ENCODE data around the gene FBXO10. TPM values are rescaled to one million over a fixed set of nuclear protein-coding genes. Genes with fewer than 3 reads are reported as not detected.

FBXO10 gene
- total and polyA plus RNA-seq, 9 donors, result 3.0 to 7.2 (median 4.7) TPM

- TF ChIP-seq CTCF (IDR thresholded peaks at IDR 0.05) (no peak), EP300 (IDR thresholded peaks at IDR 0.05) (no peak), POLR2A (IDR thresholded peaks at IDR 0.05) (no peak)
- Histone ChIP-seq H3K36me3 (no peaks in the 10 kb centered on the region), H3K9me3 (no peaks in the 10 kb centered on the region), H3K27me3 (no peaks in the 10 kb centered on the region), H3K4me3 (no peak overlapping the region), H3K27ac (no peak overlapping the region), H3K4me1 (ENCODE audit: insufficient read depth) (no peaks in the 10 kb centered on the region)
- intact Hi-C loops (cut with DNase I), result no loop called here
- 84 to 88% (median 86%) methylated on average over 18 of the region's 18 CpGs for WGBS, 3 donors
- no peak for DNase-seq
Measured at GRCh38 chr9:37528652-37529471, 47.3 kb downstream of the FBXO10 start.

GRCh38 chr9:37523916-37524315 lies 52.3 kb downstream of the FBXO10 start:
- no peak overlapping the region for H3K4me3 ChIP-seq
- 89 to 90% (median 89%) methylated on average over 6 of the region's 6 CpGs for WGBS, 3 donors
- no peak for DNase-seq
- no peaks in the 10 kb centered on the region for H3K36me3 ChIP-seq
- H3K27ac ChIP-seq, result no peak overlapping the region
- H3K4me1 ChIP-seq (ENCODE audit: insufficient read depth), result no peaks in the 10 kb centered on the region
- no peaks in the 10 kb centered on the region for H3K9me3 ChIP-seq
- intact Hi-C loops (cut with DNase I), result no loop called here
- no peaks in the 10 kb centered on the region for H3K27me3 ChIP-seq
- TF ChIP-seq CTCF (IDR thresholded peaks at IDR 0.05) (no peak), EP300 (IDR thresholded peaks at IDR 0.05) (no peak)

- no peak for DNase-seq
- Histone ChIP-seq H3K9me3 (no peaks in the 10 kb centered on the region), H3K4me1 (ENCODE audit: insufficient read depth) (no peaks in the 10 kb centered on the region), H3K27ac (no peak overlapping the region), H3K4me3 (no peak overlapping the region), H3K36me3 (no peaks in the 10 kb centered on the region), H3K27me3 (no peaks in the 10 kb centered on the region)
- WGBS, 3 donors, result 82 to 89% (median 88%) methylated on average over 2 of the region's 2 CpGs
- intact Hi-C loops (cut with DNase I), result no loop called here
- TF ChIP-seq EP300 (IDR thresholded peaks at IDR 0.05) (no peak), POLR2A (IDR thresholded peaks at IDR 0.05) (no peak), CTCF (IDR thresholded peaks at IDR 0.05) (no peak)
Measured at GRCh38 chr9:37522971-37523370, 53.2 kb downstream of the FBXO10 start.

GRCh38 chr9:37521111-37521510 lies 55.1 kb downstream of the FBXO10 start:
- H3K9me3 ChIP-seq, result no peaks in the 10 kb centered on the region
- TF ChIP-seq EP300 (IDR thresholded peaks at IDR 0.05) (no peak), POLR2A (IDR thresholded peaks at IDR 0.05) (no peak), CTCF (IDR thresholded peaks at IDR 0.05) (no peak)
- H3K4me3 ChIP-seq, result no peak overlapping the region
- intact Hi-C loops (cut with DNase I), result no loop called here
- 90 to 94% (median 93%) methylated on average over 10 of the region's 10 CpGs for WGBS, 3 donors
- H3K36me3 ChIP-seq, result no peaks in the 10 kb centered on the region
- DNase-seq, result no peak
- no peak overlapping the region for H3K27ac ChIP-seq
- H3K27me3 ChIP-seq, result no peaks in the 10 kb centered on the region
- H3K4me1 ChIP-seq (ENCODE audit: insufficient read depth), result no peaks in the 10 kb centered on the region
